ENCODE data around the gene CDR2L. TPM values are rescaled to one million over a fixed set of nuclear protein-coding genes. Genes with fewer than 3 reads are reported as not detected.
"Not testable (repeated sequence)": the region's sequence is repeated elsewhere in the genome, so short reads cannot be mapped to it uniquely, and the experiment has no call there.

CDR2L gene
- total and polyA plus RNA-seq, 12 donors = 1.2 to 17.9 (median 9.5) TPM

- H3K4me3 ChIP-seq = no peak overlapping the region
- no peak overlapping the region for H3K27ac ChIP-seq
- H3K36me3 ChIP-seq (replicated peaks in 1 of 2) = peaks cover 0 to 41% of the 10 kb centered on the region in 2 donors
- TF ChIP-seq CTCF (IDR thresholded peaks at IDR 0.05) (no peak), POLR2A (IDR thresholded peaks at IDR 0.05) (no peak)
- intact Hi-C loops (cut with DNase I) = loop anchor here in 1 of 2 donors (10.0 kb wide), 1 partner anchor 64 kb away; the partner anchor contains the start of gene HID1
- no peak for DNase-seq
- no peaks in the 10 kb centered on the region for H3K27me3 ChIP-seq
- H3K9me3 ChIP-seq (replicated peaks in 1 of 3) = no peaks in the 10 kb centered on the region
- H3K4me1 ChIP-seq (replicated peaks in 1 of 2) = peaks cover 5 to 11% of the 10 kb centered on the region in 2 donors
- 81 to 91% (median 86%) methylated on average over 4 to 5 of the region's 5 CpGs for WGBS, 4 donors
Observed at GRCh38 chr17:75039238-75039637, 51.8 kb downstream of the CDR2L start.

GRCh38 chr17:75041656-75042280, 54.3 kb downstream of the CDR2L start:
- intact Hi-C loops (cut with DNase I) = no loop called here
- H3K4me3 ChIP-seq = no peak overlapping the region
- H3K27ac ChIP-seq = no peak overlapping the region
- no peak for DNase-seq
- TF ChIP-seq CTCF (IDR thresholded peaks at IDR 0.05) = no peak
- TF ChIP-seq POLR2A (IDR thresholded peaks at IDR 0.05) = no peak
- H3K9me3 ChIP-seq (replicated peaks in 1 of 3) = no peaks in the 10 kb centered on the region
- no peaks in the 10 kb centered on the region for H3K27me3 ChIP-seq
- peaks cover 0 to 41% of the 10 kb centered on the region in 2 donors for H3K36me3 ChIP-seq (replicated peaks in 1 of 2)
- H3K4me1 ChIP-seq (replicated peaks in 1 of 2) = peaks cover 5 to 8% of the 10 kb centered on the region in 2 donors
- WGBS, 4 donors = 78 to 88% (median 83%) methylated on average over 11 to 12 of the region's 12 CpGs

GRCh38 chr17:75043789-75044188, 56.4 kb downstream of the CDR2L start:
- Histone ChIP-seq H3K36me3 (replicated peaks in 1 of 2) (peaks cover 0 to 34% of the 10 kb centered on the region in 2 donors), H3K4me1 (replicated peaks in 1 of 2) (peaks cover 14 to 20% of the 10 kb centered on the region in 2 donors)
- intact Hi-C loops (cut with DNase I); DNase-seq; H3K9me3 ChIP-seq (replicated peaks in 1 of 3); H3K27ac ChIP-seq; H3K27me3 ChIP-seq; H3K4me3 ChIP-seq: not testable (repeated sequence)
- 73 to 83% (median 77%) methylated on average over 5 of the region's 5 CpGs for WGBS, 4 donors

GRCh38 chr17:75044716-75045115, 57.3 kb downstream of the CDR2L start:
- no peaks in the 10 kb centered on the region for H3K27me3 ChIP-seq
- H3K36me3 ChIP-seq (replicated peaks in 1 of 2) = peaks cover 0 to 24% of the 10 kb centered on the region in 2 donors
- intact Hi-C loops (cut with DNase I) = no loop called here
- DNase-seq = no peak
- TF ChIP-seq POLR2A (IDR thresholded peaks at IDR 0.05) (no peak), CTCF (IDR thresholded peaks at IDR 0.05) (no peak)
- no peaks in the 10 kb centered on the region for H3K9me3 ChIP-seq (replicated peaks in 1 of 3)
- H3K4me3 ChIP-seq = no peak overlapping the region
- peaks cover 14 to 24% of the 10 kb centered on the region in 2 donors for H3K4me1 ChIP-seq (replicated peaks in 1 of 2)
- H3K27ac ChIP-seq = no peak overlapping the region
- WGBS, 4 donors = 60 to 88% (median 81%) methylated on average over 7 of the region's 7 CpGs

- peaks cover 0 to 24% of the 10 kb centered on the region in 2 donors for H3K36me3 ChIP-seq (replicated peaks in 1 of 2)
- peak in 2 of 7 donors; percentile 18 to 75 for DNase-seq
- intact Hi-C loops (cut with DNase I); H3K27me3 ChIP-seq; H3K9me3 ChIP-seq (replicated peaks in 1 of 3): not testable (repeated sequence)
- H3K4me1 ChIP-seq (replicated peaks in 1 of 2) = peaks cover 14 to 24% of the 10 kb centered on the region in 2 donors
- peak overlapping the region; percentile 66 to 98 (median 95) for H3K27ac ChIP-seq
- peak overlapping the region in 2 of 4 donors; percentile 78 to 87 for H3K4me3 ChIP-seq
- 17 to 25% (median 20%) methylated on average over 24 to 25 of the region's 25 CpGs for WGBS, 4 donors
Observed at GRCh38 chr17:75045946-75046406, 58.5 kb downstream of the CDR2L start.

Measured in adrenal gland (tissue), 12 donors.